ENCODE results near the gene TAP2.
"Not testable (repeated sequence)": the region's sequence is repeated elsewhere in the genome, so short reads cannot be mapped to it uniquely, and the experiment has no call there.

TAP2 gene

GRCh38 chr6:32809171-32809570 is 29.4 kb downstream of the TAP2 start:
- Histone ChIP-seq H3K9me3 (ENCODE audit: insufficient read depth, low read length) (no peaks in the 10 kb centered on the region), H3K27ac (ENCODE audit: low read depth, low read length) (no peak overlapping the region), H3K4me2 (ENCODE audit: low read depth, low read length, poor library complexity, severe bottlenecking) (no peak overlapping the region), H3K4me3 (ENCODE audit: insufficient read depth, low read length, poor library complexity, severe bottlenecking) (no peak overlapping the region), H2AFZ (ENCODE audit: low read depth, low read length, severe bottlenecking) (no peak overlapping the region), H3F3A (ENCODE audit: insufficient read depth) (peaks cover 11% of the 10 kb centered on the region; the same call in 1 of the 2 replicates), H3K79me2 (ENCODE audit: insufficient read depth, low read length) (no peaks in the 10 kb centered on the region), H3K9me2 (replicated peaks; ENCODE audit: insufficient read depth, low read length) (no peaks in the 10 kb centered on the region), H4K20me1 (ENCODE audit: low read depth, low read length) (no peaks in the 10 kb centered on the region), H3K27me3 (ENCODE audit: low read length) (no peaks in the 10 kb centered on the region), H3K9ac (ENCODE audit: low read length) (no peak overlapping the region), H3K36me3 (ENCODE audit: low read length) (0 out of 2 replicates have a peak, but pooled peaks cover 8% of the 10 kb centered on the region)
- TF ChIP-seq, protein P1, sequence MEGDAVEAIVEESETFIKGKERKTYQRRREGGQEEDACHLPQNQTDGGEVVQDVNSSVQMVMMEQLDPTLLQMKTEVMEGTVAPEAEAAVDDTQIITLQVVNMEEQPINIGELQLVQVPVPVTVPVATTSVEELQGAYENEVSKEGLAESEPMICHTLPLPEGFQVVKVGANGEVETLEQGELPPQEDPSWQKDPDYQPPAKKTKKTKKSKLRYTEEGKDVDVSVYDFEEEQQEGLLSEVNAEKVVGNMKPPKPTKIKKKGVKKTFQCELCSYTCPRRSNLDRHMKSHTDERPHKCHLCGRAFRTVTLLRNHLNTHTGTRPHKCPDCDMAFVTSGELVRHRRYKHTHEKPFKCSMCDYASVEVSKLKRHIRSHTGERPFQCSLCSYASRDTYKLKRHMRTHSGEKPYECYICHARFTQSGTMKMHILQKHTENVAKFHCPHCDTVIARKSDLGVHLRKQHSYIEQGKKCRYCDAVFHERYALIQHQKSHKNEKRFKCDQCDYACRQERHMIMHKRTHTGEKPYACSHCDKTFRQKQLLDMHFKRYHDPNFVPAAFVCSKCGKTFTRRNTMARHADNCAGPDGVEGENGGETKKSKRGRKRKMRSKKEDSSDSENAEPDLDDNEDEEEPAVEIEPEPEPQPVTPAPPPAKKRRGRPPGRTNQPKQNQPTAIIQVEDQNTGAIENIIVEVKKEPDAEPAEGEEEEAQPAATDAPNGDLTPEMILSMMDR (IDR thresholded peaks at IDR 0.05; ENCODE audit: insufficient read depth, low read length, poor library complexity, severe bottlenecking), result no peak
- no peak for TF ChIP-seq EZH2phosphoT487 (conservative IDR thresholded peaks at IDR 0.05; ENCODE audit: low read length)

DNA sequence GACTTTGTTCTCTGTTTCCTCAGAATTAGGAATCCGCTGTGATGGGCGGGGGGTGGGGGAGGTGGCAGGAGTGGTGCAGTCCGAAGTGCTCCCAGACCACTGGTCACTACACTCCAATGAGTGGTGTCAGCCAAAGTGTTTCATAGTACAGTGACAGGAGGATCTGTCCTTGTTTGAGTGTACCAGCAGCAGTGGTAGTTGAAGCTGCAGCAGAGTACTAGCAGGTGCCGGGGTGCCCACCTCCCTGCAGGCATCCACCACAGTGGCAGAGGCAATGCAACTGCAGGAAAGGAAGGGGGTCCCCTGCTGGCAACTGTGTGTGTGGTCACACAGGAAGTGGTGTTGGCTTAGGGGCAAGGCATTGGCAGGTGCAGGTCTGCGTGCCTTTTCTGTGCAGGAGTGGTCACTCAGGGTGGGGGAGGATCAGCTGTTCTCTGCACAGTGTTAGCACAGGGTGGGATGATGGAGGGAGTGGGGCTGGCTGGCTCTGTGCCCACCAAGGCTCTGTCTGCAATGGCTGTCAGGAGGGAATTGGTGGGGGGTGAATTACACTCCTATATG is 31.4 kb downstream of the TAP2 start:
- Histone ChIP-seq H3K4me2 (ENCODE audit: low read depth, low read length, poor library complexity, severe bottlenecking) (no peak overlapping the region), H3K9me3 (ENCODE audit: insufficient read depth, low read length) (no peaks in the 10 kb centered on the region), H3K27ac (ENCODE audit: low read depth, low read length) (no peak overlapping the region), H3K9ac (ENCODE audit: low read length) (no peak overlapping the region), H2AFZ (ENCODE audit: low read depth, low read length, severe bottlenecking) (no peak overlapping the region), H3F3A (ENCODE audit: insufficient read depth) (peaks cover 11% of the 10 kb centered on the region; the same call in 1 of the 2 replicates), H3K27me3 (ENCODE audit: low read length) (no peaks in the 10 kb centered on the region), H3K9me2 (replicated peaks; ENCODE audit: insufficient read depth, low read length) (no peaks in the 10 kb centered on the region), H3K36me3 (ENCODE audit: low read length) (0 out of 2 replicates have a peak, but pooled peaks cover 3% of the 10 kb centered on the region), H4K20me1 (ENCODE audit: low read depth, low read length) (no peaks in the 10 kb centered on the region), H3K79me2 (ENCODE audit: insufficient read depth, low read length) (no peaks in the 10 kb centered on the region), H3K4me3 (ENCODE audit: insufficient read depth, low read length, poor library complexity, severe bottlenecking) (no peak overlapping the region)
- TF ChIP-seq EZH2phosphoT487 (conservative IDR thresholded peaks at IDR 0.05; ENCODE audit: low read length), result no peak

- not testable (repeated sequence) for H3K4me2 ChIP-seq (ENCODE audit: low read depth, low read length, poor library complexity, severe bottlenecking); H3K27ac ChIP-seq (ENCODE audit: low read depth, low read length); H3K36me3 ChIP-seq (ENCODE audit: low read length); H3K9me2 ChIP-seq (replicated peaks; ENCODE audit: insufficient read depth, low read length); H2AFZ ChIP-seq (ENCODE audit: low read depth, low read length, severe bottlenecking); H3K9ac ChIP-seq (ENCODE audit: low read length); H3K4me3 ChIP-seq (ENCODE audit: insufficient read depth, low read length, poor library complexity, severe bottlenecking); H4K20me1 ChIP-seq (ENCODE audit: low read depth, low read length); H3K27me3 ChIP-seq (ENCODE audit: low read length); H3K9me3 ChIP-seq (ENCODE audit: insufficient read depth, low read length); H3K79me2 ChIP-seq (ENCODE audit: insufficient read depth, low read length)
- H3F3A ChIP-seq (ENCODE audit: insufficient read depth), result peaks cover 11% of the 10 kb centered on the region; the same call in 1 of the 2 replicates
Observed at GRCh38 chr6:32805404-32805803, 33.1 kb downstream of the TAP2 start.

GRCh38 chr6:32803416-32803815 is 35.1 kb downstream of the TAP2 start:
- no peaks in the 10 kb centered on the region for H3K27me3 ChIP-seq (ENCODE audit: low read length)

More at GRCh38 chr6:32803416-32803815, 35.1 kb downstream of the TAP2 start:
- TF ChIP-seq EZH2phosphoT487 (conservative IDR thresholded peaks at IDR 0.05; ENCODE audit: low read length), result no peak
- TF ChIP-seq, protein P1 (IDR thresholded peaks at IDR 0.05; ENCODE audit: insufficient read depth, low read length, poor library complexity, severe bottlenecking), result no peak
- Histone ChIP-seq H3K9me2 (replicated peaks; ENCODE audit: insufficient read depth, low read length) (no peaks in the 10 kb centered on the region), H3K9ac (ENCODE audit: low read length) (no peak overlapping the region), H3F3A (ENCODE audit: insufficient read depth) (no peaks in the 10 kb centered on the region), H3K36me3 (ENCODE audit: low read length) (no peaks in the 10 kb centered on the region), H2AFZ (ENCODE audit: low read depth, low read length, severe bottlenecking) (no peak overlapping the region), H4K20me1 (ENCODE audit: low read depth, low read length) (no peaks in the 10 kb centered on the region), H3K4me3 (ENCODE audit: insufficient read depth, low read length, poor library complexity, severe bottlenecking) (no peak overlapping the region), H3K27ac (ENCODE audit: low read depth, low read length) (no peak overlapping the region), H3K9me3 (ENCODE audit: insufficient read depth, low read length) (peaks cover 6% of the 10 kb centered on the region; the same call in 1 of the 2 replicates), H3K4me2 (ENCODE audit: low read depth, low read length, poor library complexity, severe bottlenecking) (no peak overlapping the region), H3K79me2 (ENCODE audit: insufficient read depth, low read length) (no peaks in the 10 kb centered on the region)

Measured in SU-DHL-6 (cell line).